OCI-LY1 (cell line): ENCODE data around the gene SHISA3.

Source experiments
- CTCF ChIP-seq: fragments of 200-600 bp; sonication (generic), shearing (Covaris generic); IDR thresholded peaks from 2 replicates; pipeline ENCODE4 v1.5.1; 2017; ENCODE audit warnings: mild to moderate bottlenecking, antibody characterized with exemption, low read length, moderate library complexity, mixed read lengths
- EZH2 ChIP-seq: fragments of 200-600 bp; sonication (generic), shearing (Covaris generic); IDR thresholded peaks from 2 replicates; pipeline ENCODE4 v1.8.0; 2017; ENCODE audit warnings: borderline replicate concordance, mixed run types, mild to moderate bottlenecking, antibody characterized with exemption, low read length, moderate library complexity, mixed read lengths

- TF ChIP-seq CTCF (no peak), EZH2 (no peak)
These were observed 5.3 kb upstream of the SHISA3 start for GRCh38 chr4:42391981-42392380.
